CD8-positive, alpha-beta memory T cell (primary cell): Measurements from ENCODE around the gene UBXN2A. TPM values are rescaled to one million over a fixed set of nuclear protein-coding genes. Genes with fewer than 3 reads are reported as not detected.
"Not testable (repeated sequence)": the region's sequence is repeated elsewhere in the genome, so short reads cannot be mapped to it uniquely, and the experiment has no call there.

ENCODE experiments used
- CTCF ChIA-PET: fragments of 350-600 bp; sonication (Branson Sonifier 250); formaldehyde crosslinking; loops from one replicate; lab custom pipeline; 2021; ENCODE audit warnings: antibody characterized with exemption; lab: Charles Lee
- POLR2A ChIA-PET: fragments of 350-600 bp; sonication (Branson Sonifier 250); formaldehyde crosslinking; loops from one replicate; lab custom pipeline; 2021; ENCODE audit warnings: antibody characterized with exemption; lab: Charles Lee
- DNase-seq, 5 donors: peaks; one replicate each; pipeline versions ENCODE4 v3.0.0 to v3.0.0-alpha.2; 2020 to 2022; ENCODE audit warnings: mixed read lengths in 1 of 5
- H3K27ac ChIP-seq: one replicate; pipeline ENCODE4 v1.7.0; 2013; ENCODE audit warnings: low read depth, mild to moderate bottlenecking, low read length, moderate library complexity
- H3K27me3 ChIP-seq: 2 replicates; pipeline ENCODE4 v1.7.0; 2013; ENCODE audit warnings: low read length, mild to moderate bottlenecking; ENCODE audit not compliant: insufficient read depth, poor library complexity, severe bottlenecking
- H3K36me3 ChIP-seq: 2 replicates; pipeline ENCODE4 v1.7.0; 2013; ENCODE audit warnings: mild to moderate bottlenecking, low read length, moderate library complexity; ENCODE audit not compliant: insufficient read depth
- H3K4me1 ChIP-seq: 2 replicates; pipeline ENCODE4 v1.7.0; 2013; ENCODE audit warnings: mild to moderate bottlenecking, low read length, moderate library complexity; ENCODE audit not compliant: insufficient read depth
- H3K4me3 ChIP-seq: 2 replicates; pipeline ENCODE4 v1.7.0; 2013; ENCODE audit warnings: mild to moderate bottlenecking, low read length
- H3K9me3 ChIP-seq: 2 replicates; pipeline ENCODE4 v1.7.0; 2013; ENCODE audit warnings: mild to moderate bottlenecking, low read length
- H3K27ac Mint-ChIP-seq, 8 donors: one replicate each; pipeline ENCODE4 v1.8.0; 2020 to 2021; ENCODE audit warnings: mixed read lengths in 8 of 8, mild to moderate bottlenecking in 6 of 8, inconsistent platforms in 3 of 8, moderate library complexity in 3 of 8
- H3K27me3 Mint-ChIP-seq, 2 donors: one replicate each; pipeline ENCODE4 v1.8.0; 2020 to 2021; ENCODE audit warnings: mixed read lengths in 2 of 2, mild to moderate bottlenecking in 1 of 2, moderate library complexity in 1 of 2
- H3K36me3 Mint-ChIP-seq, 3 donors: one replicate each; pipeline ENCODE4 v1.8.0; 2020 to 2021; ENCODE audit warnings: mixed read lengths in 3 of 3, inconsistent platforms in 1 of 3, mild to moderate bottlenecking in 1 of 3
- H3K4me1 Mint-ChIP-seq, 3 donors: one replicate each; pipeline ENCODE4 v1.8.0; 2020 to 2021; ENCODE audit warnings: mixed read lengths in 3 of 3, inconsistent platforms in 1 of 3, mild to moderate bottlenecking in 1 of 3
- H3K4me3 Mint-ChIP-seq, 7 donors: one replicate each; pipeline ENCODE4 v1.8.0; 2020 to 2021; ENCODE audit warnings: mixed read lengths in 7 of 7, mild to moderate bottlenecking in 6 of 7, moderate library complexity in 4 of 7, inconsistent platforms in 2 of 7
- H3K9me3 Mint-ChIP-seq, 5 donors: one replicate each; pipeline ENCODE4 v1.8.0; 2020 to 2022; ENCODE audit warnings: mixed read lengths in 5 of 5, mild to moderate bottlenecking in 3 of 5, moderate library complexity in 2 of 5, inconsistent platforms in 1 of 5
- polyA plus RNA-seq: library from polyadenylated mRNA; unstranded; fragments of 300-500 nt; fragmentation: Illumina TruSeq; gene quantifications from one replicate; pipeline ENCODE4 v1.2.3, GENCODE V29; 2021
- total RNA-seq, 2 experiments: library from RNA; stranded (reverse); gene quantifications; one replicate each; pipeline ENCODE4 v1.2.3, GENCODE V29; 2021

The UBXN2A gene
- total and polyA plus RNA-seq, 3 experiments from 2014 or later, result 13.3 to 14.3 (median 13.9) TPM

DNA sequence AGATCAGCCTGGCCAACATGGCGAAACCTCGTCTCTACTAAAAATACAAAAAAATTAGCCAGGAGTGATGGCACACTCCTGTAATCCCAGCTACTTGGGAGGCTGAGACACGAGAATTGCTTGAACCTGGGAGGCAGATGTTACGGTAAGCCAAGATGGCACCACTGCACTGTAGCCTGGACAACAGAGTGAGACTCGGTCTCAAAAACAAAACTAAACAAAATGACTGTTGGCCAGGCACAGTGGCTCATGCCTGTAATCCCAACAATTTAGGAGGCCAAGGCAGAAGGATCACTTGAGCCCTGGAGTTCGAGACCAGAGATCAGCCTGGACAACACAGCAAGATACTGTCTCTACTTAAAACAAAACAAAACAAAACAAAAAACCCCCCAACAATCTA is 102.9 kb downstream of the UBXN2A start:
- H3K9me3 Mint-ChIP-seq, H3K27ac ChIP-seq, H3K4me3 ChIP-seq, CTCF ChIA-PET, H3K36me3 ChIP-seq, H3K27me3 ChIP-seq, H3K4me3 Mint-ChIP-seq, DNase-seq, POLR2A ChIA-PET, H3K27me3 Mint-ChIP-seq, H3K9me3 ChIP-seq: not testable (repeated sequence)
- Mint-ChIP-seq H3K4me1 (peaks cover 24 to 37% (median 32%) of the 10 kb centered on the region in 3 donors), H3K27ac (peak overlapping the region in 1 of 8 donors; percentile 9), H3K36me3 (peaks cover 0 to 22% (median 3%) of the 10 kb centered on the region in 3 donors)
- peaks cover 13% of the 10 kb centered on the region for H3K4me1 ChIP-seq

DNA sequence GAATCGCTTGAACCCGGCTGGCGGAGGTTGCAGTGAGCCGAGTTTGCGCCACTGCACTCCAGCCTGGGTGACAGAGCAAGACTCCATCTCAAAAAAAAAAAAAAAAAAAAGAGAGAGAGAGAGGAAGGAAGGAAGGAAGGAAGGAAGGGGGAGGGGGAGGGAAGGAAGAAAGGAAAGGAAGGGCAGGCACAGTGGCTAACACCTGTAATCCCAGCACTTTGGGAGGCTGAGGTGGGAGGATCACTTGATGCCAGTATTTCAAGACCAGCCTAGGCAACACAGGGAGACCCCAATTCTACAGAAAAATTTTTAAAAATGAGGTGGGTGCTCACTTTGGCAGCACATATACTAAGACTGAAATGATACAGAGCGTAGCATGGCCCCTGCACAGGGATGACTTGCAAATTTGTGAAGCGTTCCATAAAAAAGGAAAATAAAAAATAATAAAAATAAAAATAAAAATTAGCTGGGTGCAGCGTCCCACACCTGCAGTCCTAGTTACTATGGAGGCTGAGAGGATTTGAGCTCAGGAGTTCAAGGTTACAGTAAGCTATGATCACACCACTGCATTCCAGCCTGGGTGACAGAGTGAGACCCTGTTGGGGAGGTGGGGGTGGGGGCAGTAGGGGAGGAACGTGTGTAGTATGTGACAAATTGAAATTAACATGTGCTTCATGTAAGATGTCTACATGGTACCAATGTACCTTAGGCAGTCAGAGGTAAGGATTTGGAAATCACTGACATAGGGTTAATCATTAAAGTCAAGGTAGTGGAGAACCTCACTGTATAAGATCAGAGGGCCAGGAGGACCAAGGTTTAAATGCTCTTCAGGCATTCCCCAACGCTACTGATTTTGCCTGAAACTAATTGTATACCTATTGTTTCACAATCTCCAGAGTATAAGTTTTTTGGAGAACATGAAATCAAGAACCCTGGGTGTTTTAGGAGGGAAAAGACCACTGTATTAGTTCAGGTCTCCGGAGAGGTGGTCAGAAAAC is 105.5 kb downstream of the UBXN2A start:
- Histone ChIP-seq H3K4me3 (peak overlapping the region; percentile 1), H3K27ac (no peak overlapping the region), H3K27me3 (peaks cover 6% of the 10 kb centered on the region), H3K36me3 (no peaks in the 10 kb centered on the region), H3K9me3 (no peaks in the 10 kb centered on the region), H3K4me1 (peaks cover 22% of the 10 kb centered on the region)
- Mint-ChIP-seq H3K27me3 (no peaks in the 10 kb centered on the region), H3K4me3 (peak overlapping the region; percentile 81 to 98 (median 93)), H3K27ac (peak overlapping the region in 1 of 8 donors; percentile 52), H3K9me3 (no peaks in the 10 kb centered on the region), H3K36me3 (peaks cover 0 to 5% (median 0%) of the 10 kb centered on the region in 3 donors), H3K4me1 (peaks cover 28 to 42% (median 40%) of the 10 kb centered on the region in 3 donors)
- no peak for DNase-seq
- POLR2A ChIA-PET, result interaction anchor here (2.3 kb wide), 2 partner anchors 31 to 119 kb away, joined by 23 to 27 read pairs; partner anchors contain the start of genes ATAD2B and SF3B6
- CTCF ChIA-PET, result interaction anchor here (0.6 to 2.7 kb wide), 3 partner anchors 38 to 291 kb away, joined by 3 to 14 read pairs (median 3); partner anchors contain the start of gene TP53I3

DNA sequence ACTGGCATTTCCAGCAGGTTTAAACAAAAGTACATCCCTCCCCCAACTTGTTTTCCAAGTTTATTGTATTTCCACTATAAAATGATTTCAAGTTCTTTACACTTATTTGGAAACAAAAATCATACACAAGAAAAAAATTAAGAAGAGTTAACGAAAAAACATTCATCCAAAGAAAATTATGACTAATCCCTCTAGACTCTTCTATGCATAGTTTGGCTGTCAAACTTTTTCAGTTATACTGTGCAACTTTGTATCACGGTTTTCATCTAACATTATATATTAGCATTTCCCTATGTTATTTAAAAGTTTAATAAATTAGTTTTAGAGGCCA is 106.3 kb downstream of the UBXN2A start:
- H3K4me3 ChIP-seq, result peak overlapping the region; percentile 70
- Mint-ChIP-seq H3K4me1 (peaks cover 28 to 42% (median 40%) of the 10 kb centered on the region in 3 donors), H3K27ac (peak overlapping the region in 5 of 8 donors; percentile 92 to 97 (median 94)), H3K4me3 (peak overlapping the region; percentile 87 to 98 (median 93)), H3K9me3 (no peaks in the 10 kb centered on the region), H3K36me3 (peaks cover 0 to 3% (median 0%) of the 10 kb centered on the region in 3 donors), H3K27me3 (no peaks in the 10 kb centered on the region)
- no peaks in the 10 kb centered on the region for H3K9me3 ChIP-seq
- H3K27ac ChIP-seq, result peak overlapping the region; percentile 36
- ChIA-PET CTCF (interaction anchor here (1.8 to 2.7 kb wide), 2 partner anchors 38 to 119 kb away, joined by 14 to 16 read pairs; partner anchors contain the start of genes ATAD2B and TP53I3), POLR2A (interaction anchor here (1.4 to 2.3 kb wide), 3 partner anchors 27 to 120 kb away, joined by 3 to 27 read pairs (median 23); partner anchors contain the start of genes ATAD2B and SF3B6)
- H3K36me3 ChIP-seq, result no peaks in the 10 kb centered on the region
- peaks cover 7% of the 10 kb centered on the region for H3K27me3 ChIP-seq
- no peak for DNase-seq
- peaks cover 22% of the 10 kb centered on the region for H3K4me1 ChIP-seq

- peaks cover 22% of the 10 kb centered on the region for H3K4me1 ChIP-seq
- Mint-ChIP-seq H3K9me3 (no peaks in the 10 kb centered on the region), H3K27me3 (no peaks in the 10 kb centered on the region), H3K36me3 (peaks cover 0 to 3% (median 0%) of the 10 kb centered on the region in 3 donors), H3K4me3 (peak within 1 kb of the TSS; percentile 87 to 98 (median 93)), H3K27ac (peak within 1 kb of the TSS; percentile 31 to 97 (median 93)), H3K4me1 (peaks cover 28 to 42% (median 40%) of the 10 kb centered on the region in 3 donors)
- H3K27me3 ChIP-seq, result peaks cover 7% of the 10 kb centered on the region
- H3K4me3 ChIP-seq, result peak within 1 kb of the TSS; percentile 70
- CTCF ChIA-PET, result interaction anchor here (0.7 to 2.7 kb wide), 4 partner anchors 22 to 122 kb away, joined by 3 to 16 read pairs (median 8); partner anchors contain the start of genes ATAD2B and TP53I3
- POLR2A ChIA-PET, result interaction anchor here (0.7 to 2.3 kb wide), 5 partner anchors 27 to 121 kb away, joined by 3 to 27 read pairs (median 4); partner anchors contain the start of genes ATAD2B, SF3B6, TP53I3 and UBXN2A
- H3K9me3 ChIP-seq, result no peaks in the 10 kb centered on the region
- DNase-seq, result peak; percentile 90 to 96 (median 94)
- H3K27ac ChIP-seq, result peak within 1 kb of the TSS; percentile 36
- H3K36me3 ChIP-seq, result no peaks in the 10 kb centered on the region
These were observed 106.9 kb downstream of the UBXN2A start, which contains the start of gene WDCP for GRCh38 chr2:24046930-24047702. WDCP (minus strand) TSS chr2:24047391; CDS start chr2:24039494, 7,897 bp downstream.

GRCh38 chr2:24047703-24048033 is 107.4 kb downstream of the UBXN2A start:
- Histone ChIP-seq H3K4me3 (peak overlapping the region; percentile 29), H3K9me3 (no peaks in the 10 kb centered on the region), H3K27me3 (peaks cover 7% of the 10 kb centered on the region), H3K36me3 (no peaks in the 10 kb centered on the region), H3K4me1 (peaks cover 22% of the 10 kb centered on the region), H3K27ac (no peak overlapping the region)
- Mint-ChIP-seq H3K36me3 (peaks cover 0 to 3% (median 0%) of the 10 kb centered on the region in 3 donors), H3K4me3 (peak overlapping the region; percentile 87 to 98 (median 93)), H3K9me3 (no peaks in the 10 kb centered on the region), H3K27ac (peak overlapping the region in 5 of 8 donors; percentile 31 to 97 (median 95)), H3K27me3 (no peaks in the 10 kb centered on the region), H3K4me1 (peaks cover 28 to 42% (median 40%) of the 10 kb centered on the region in 3 donors)
- POLR2A ChIA-PET, result interaction anchor here (0.7 to 2.3 kb wide), 5 partner anchors 26 to 121 kb away, joined by 3 to 27 read pairs (median 4); partner anchors contain the start of genes ATAD2B, SF3B6, TP53I3 and UBXN2A
- CTCF ChIA-PET, result interaction anchor here (0.7 to 2.7 kb wide), 4 partner anchors 22 to 122 kb away, joined by 3 to 16 read pairs (median 8); partner anchors contain the start of genes ATAD2B and TP53I3
- DNase-seq, result no peak

DNA sequence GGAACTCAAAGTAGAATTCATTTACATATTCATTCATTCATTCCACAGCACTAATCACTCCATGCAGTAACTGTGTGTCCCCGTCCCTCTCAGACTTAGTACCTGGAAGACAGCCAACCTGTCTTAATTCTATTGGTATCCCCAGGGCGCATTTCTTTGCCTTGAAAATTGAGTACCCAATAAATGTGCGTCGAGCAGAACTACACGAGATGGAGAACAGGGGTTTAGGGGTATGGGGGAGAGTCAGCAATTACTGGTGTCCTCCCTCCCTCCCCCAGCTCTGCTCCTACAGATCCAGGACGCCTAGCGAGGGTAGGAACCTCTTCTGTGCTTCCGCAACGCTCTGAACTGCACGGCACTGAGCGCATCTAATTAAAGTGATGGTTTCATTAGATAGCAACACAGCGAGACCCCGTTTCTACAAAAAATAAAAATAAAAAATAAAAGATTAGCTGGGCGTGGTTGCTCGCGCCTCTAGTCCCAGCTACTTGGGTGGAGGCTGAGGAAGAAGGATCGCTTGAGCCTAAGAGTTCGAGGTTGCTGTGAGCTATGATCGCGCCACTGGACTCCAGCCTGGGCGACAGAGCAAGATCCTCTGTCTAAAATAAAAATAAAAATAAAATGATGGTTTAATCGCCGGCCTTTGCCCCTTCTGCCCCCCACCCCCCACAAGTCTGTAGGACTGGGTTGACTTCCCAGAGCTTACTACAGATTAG is 108.7 kb downstream of the UBXN2A start:
- peak overlapping the region in 2 of 7 donors; percentile 82 to 92 for H3K4me3 Mint-ChIP-seq

More for the DNA sequence above, 108.7 kb downstream of the UBXN2A start:
- H3K36me3 Mint-ChIP-seq, result peaks cover 0 to 3% (median 0%) of the 10 kb centered on the region in 3 donors
- peaks cover 22 to 36% (median 35%) of the 10 kb centered on the region in 3 donors for H3K4me1 Mint-ChIP-seq
- no peaks in the 10 kb centered on the region for H3K9me3 Mint-ChIP-seq
- H3K27ac Mint-ChIP-seq, result peak overlapping the region in 3 of 8 donors; percentile 22 to 58 (median 45)
- Histone ChIP-seq H3K9me3 (no peaks in the 10 kb centered on the region), H3K27ac (no peak overlapping the region), H3K36me3 (no peaks in the 10 kb centered on the region), H3K27me3 (peaks cover 7% of the 10 kb centered on the region), H3K4me1 (peaks cover 22% of the 10 kb centered on the region), H3K4me3 (peak overlapping the region; percentile 51)
- POLR2A ChIA-PET, result interaction anchor here (0.7 to 1.4 kb wide), 3 partner anchors 27 to 122 kb away, joined by 3 to 7 read pairs (median 3); partner anchors contain the start of genes ATAD2B and SF3B6
- CTCF ChIA-PET, result interaction anchor here (2.5 to 3.2 kb wide), 2 partner anchors 35 to 122 kb away, joined by 11 to 14 read pairs; partner anchors contain the start of genes ATAD2B and TP53I3
- DNase-seq, result peak in 1 of 5 donors; percentile 5
- H3K27me3 Mint-ChIP-seq, result peaks cover 0 to 2% of the 10 kb centered on the region in 2 donors
